ENCODE results near the gene KRTAP4-16.
A peak's percentile ranks its signal among the peaks of the same experiment; 100 is the strongest.
"Not testable (repeated sequence)": the region's sequence is repeated elsewhere in the genome, so short reads cannot be mapped to it uniquely, and the experiment has no call there.

Gene KRTAP4-16

DNA sequence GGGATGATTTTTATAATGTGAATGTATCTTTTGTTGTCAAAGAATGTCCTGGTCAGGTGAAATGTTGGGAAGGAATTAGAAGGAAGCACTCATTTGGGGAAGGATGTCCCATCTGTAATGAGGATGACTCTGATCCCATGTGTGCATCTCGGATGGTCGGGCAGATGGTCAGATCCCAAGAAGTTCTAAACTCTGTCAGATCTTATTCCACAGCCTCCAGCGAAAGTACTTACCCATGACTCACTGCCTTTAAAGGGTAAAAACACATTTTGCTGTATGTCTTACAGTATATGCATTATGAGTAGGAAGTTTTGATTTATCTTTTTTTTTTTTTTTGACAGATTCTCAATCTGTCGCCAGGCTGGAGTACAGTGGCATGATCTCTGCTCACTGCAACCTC lies 16.7 kb upstream of the KRTAP4-16 start:
- no peak overlapping the region for H2AFZ ChIP-seq (ENCODE audit: low read length)
- no peak for TF ChIP-seq EZH2phosphoT487 (IDR thresholded peaks at IDR 0.05; ENCODE audit: borderline replicate concordance)
- TF ChIP-seq CTCF (conservative IDR thresholded peaks at IDR 0.05; ENCODE audit: low read length), result no peak

DNA sequence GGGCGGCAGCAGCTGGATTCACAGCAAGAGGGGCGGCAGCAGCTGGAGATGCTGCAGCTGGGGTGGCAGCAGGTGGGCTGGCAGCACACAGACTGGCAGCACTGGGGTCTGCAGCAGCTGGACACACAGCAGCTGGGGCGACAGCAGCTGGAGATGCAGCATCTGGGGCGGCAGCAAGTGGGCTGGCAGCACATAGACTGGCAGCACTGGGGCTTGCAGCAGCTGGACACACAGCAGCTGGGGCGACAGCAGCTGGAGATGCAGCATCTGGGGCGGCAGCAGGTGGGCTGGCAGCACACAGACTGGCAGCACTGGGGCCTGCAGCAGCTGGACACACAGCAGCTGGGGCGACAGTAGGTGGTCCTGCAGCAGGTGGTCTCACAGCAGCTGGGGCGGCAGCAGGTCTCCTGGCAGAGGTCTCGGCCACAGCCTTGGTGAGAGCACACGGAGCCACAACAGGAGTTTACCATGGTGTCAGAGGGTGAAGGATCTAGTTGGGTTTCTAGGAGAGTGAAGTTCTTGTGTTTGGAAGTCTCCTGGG lies 15.9 kb upstream of the KRTAP4-16 start, which contains the start of gene KRTAP4-11:
TSS of gene KRTAP4-11 (minus strand) at position 528 of the 541 bp plus-strand sequence. CDS start at position 470, 58 bp downstream.
- H3K9ac ChIP-seq (ENCODE audit: low read depth, low read length, poor library complexity, severe bottlenecking); H2AFZ ChIP-seq (ENCODE audit: low read length); H3K4me2 ChIP-seq (ENCODE audit: low read depth, low read length, poor library complexity, severe bottlenecking); H3F3A ChIP-seq (ENCODE audit: low read depth); H4K20me1 ChIP-seq (ENCODE audit: insufficient read depth, low read length, poor library complexity, severe bottlenecking); H3K9me3 ChIP-seq (ENCODE audit: insufficient read depth, low read depth, low read length); H3K9me2 ChIP-seq (replicated peaks; ENCODE audit: low read depth, low read length); H3K79me2 ChIP-seq (ENCODE audit: insufficient read depth, low read length); H3K27me3 ChIP-seq (ENCODE audit: insufficient read depth, low read length, poor library complexity, severe bottlenecking); H3K4me3 ChIP-seq (ENCODE audit: low read length, poor library complexity, severe bottlenecking); H3K36me3 ChIP-seq (ENCODE audit: insufficient read depth, low read length): not testable (repeated sequence)
- peaks cover 49% of the 10 kb centered on the region for H3K4me1 ChIP-seq (ENCODE audit: insufficient read depth, low read length, poor library complexity, severe bottlenecking)

More for the DNA sequence above, 16.7 kb upstream of the KRTAP4-16 start:
- H4K20me1 ChIP-seq (ENCODE audit: insufficient read depth, low read length, poor library complexity, severe bottlenecking), result no peaks in the 10 kb centered on the region
- H3K4me2 ChIP-seq (ENCODE audit: low read depth, low read length, poor library complexity, severe bottlenecking), result no peak overlapping the region
- H3K9me2 ChIP-seq (replicated peaks; ENCODE audit: low read depth, low read length), result no peaks in the 10 kb centered on the region
- H3K4me3 ChIP-seq (ENCODE audit: low read length, poor library complexity, severe bottlenecking), result no peak overlapping the region
- H3K4me1 ChIP-seq (ENCODE audit: insufficient read depth, low read length, poor library complexity, severe bottlenecking), result peaks cover 55% of the 10 kb centered on the region
- peaks cover 7% of the 10 kb centered on the region; the same call in 1 of the 2 replicates for H3F3A ChIP-seq (ENCODE audit: low read depth)
- H3K36me3 ChIP-seq (ENCODE audit: insufficient read depth, low read length), result no peaks in the 10 kb centered on the region
- H3K79me2 ChIP-seq (ENCODE audit: insufficient read depth, low read length), result no peaks in the 10 kb centered on the region
- H3K9me3 ChIP-seq (ENCODE audit: insufficient read depth, low read depth, low read length), result no peaks in the 10 kb centered on the region
- H3K9ac ChIP-seq (ENCODE audit: low read depth, low read length, poor library complexity, severe bottlenecking), result no peak overlapping the region
- H3K27me3 ChIP-seq (ENCODE audit: insufficient read depth, low read length, poor library complexity, severe bottlenecking), result no peaks in the 10 kb centered on the region

DNA sequence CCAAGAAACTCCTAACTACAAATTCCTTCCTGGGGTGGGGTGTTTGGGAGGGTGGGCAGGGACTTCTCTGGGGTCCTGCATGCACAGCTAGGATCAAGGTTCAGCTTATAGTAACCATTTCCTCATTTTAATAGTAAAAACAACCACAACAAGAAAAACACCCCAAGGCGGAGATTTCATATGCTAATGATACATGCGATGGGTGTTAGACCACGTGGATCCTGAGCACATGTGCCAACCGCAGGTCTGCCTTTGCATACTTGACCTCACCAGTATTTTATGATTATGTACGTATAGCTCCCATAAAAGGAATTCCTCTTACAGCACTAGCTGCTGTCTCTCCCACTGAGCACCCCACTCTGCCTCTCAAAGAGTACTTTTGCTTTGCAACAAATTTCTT lies 14.3 kb upstream of the KRTAP4-16 start:
- no peaks in the 10 kb centered on the region for H3K27me3 ChIP-seq (ENCODE audit: insufficient read depth, low read length, poor library complexity, severe bottlenecking)
- no peak overlapping the region for H2AFZ ChIP-seq (ENCODE audit: low read length)
- peaks cover 47% of the 10 kb centered on the region for H3K4me1 ChIP-seq (ENCODE audit: insufficient read depth, low read length, poor library complexity, severe bottlenecking)
- no peak overlapping the region for H3K9ac ChIP-seq (ENCODE audit: low read depth, low read length, poor library complexity, severe bottlenecking)
- H3K9me2 ChIP-seq (replicated peaks; ENCODE audit: low read depth, low read length), result no peaks in the 10 kb centered on the region
- no peak for TF ChIP-seq CTCF (conservative IDR thresholded peaks at IDR 0.05; ENCODE audit: low read length)
- no peak for TF ChIP-seq EZH2phosphoT487 (IDR thresholded peaks at IDR 0.05; ENCODE audit: borderline replicate concordance)
- H3K4me2 ChIP-seq (ENCODE audit: low read depth, low read length, poor library complexity, severe bottlenecking), result peak overlapping the region; percentile 31
- no peaks in the 10 kb centered on the region for H4K20me1 ChIP-seq (ENCODE audit: insufficient read depth, low read length, poor library complexity, severe bottlenecking)
- peaks cover 7% of the 10 kb centered on the region; the same call in 1 of the 2 replicates for H3F3A ChIP-seq (ENCODE audit: low read depth)
- no peaks in the 10 kb centered on the region for H3K79me2 ChIP-seq (ENCODE audit: insufficient read depth, low read length)
- H3K36me3 ChIP-seq (ENCODE audit: insufficient read depth, low read length), result no peaks in the 10 kb centered on the region
- peaks cover 11% of the 10 kb centered on the region; the same call in 1 of the 2 replicates for H3K9me3 ChIP-seq (ENCODE audit: insufficient read depth, low read depth, low read length)
- H3K4me3 ChIP-seq (ENCODE audit: low read length, poor library complexity, severe bottlenecking), result no peak overlapping the region

All from Loucy (cell line).